CD4-positive, alpha-beta T cell treated with Interleukin-21 for 1 hour (primary cell): Measurements from ENCODE around the gene TMEM80.

Experiments
- DNase-seq: peaks from one replicate; pipeline ENCODE4 v3.0.0-alpha.2; 2020

The TMEM80 gene

GRCh38 chr11:702462-703461, 7.1 kb downstream of the TMEM80 start:
- no peak for DNase-seq

- no peak for DNase-seq
Measured at GRCh38 chr11:703506-703905, 7.9 kb downstream of the TMEM80 start.

GRCh38 chr11:704228-704674, 8.6 kb downstream of the TMEM80 start:
- no peak for DNase-seq

GRCh38 chr11:704781-705645, 9.4 kb downstream of the TMEM80 start:
- DNase-seq = no peak

GRCh38 chr11:705646-706438, 10.2 kb downstream of the TMEM80 start, which contains the start of gene EPS8L2:
Gene EPS8L2 (plus strand): TSS chr11:706231. CDS start chr11:709408, 3,177 bp downstream.
- DNase-seq = no peak

GRCh38 chr11:706439-706956, 10.9 kb downstream of the TMEM80 start:
- DNase-seq = no peak

- no peak for DNase-seq
Measured at GRCh38 chr11:706957-707816, 11.6 kb downstream of the TMEM80 start.

- DNase-seq = no peak
Measured at GRCh38 chr11:707817-708420, 12.3 kb downstream of the TMEM80 start.

- no peak for DNase-seq
Measured at GRCh38 chr11:708511-708910, 12.9 kb downstream of the TMEM80 start.

GRCh38 chr11:709109-709997, 13.7 kb downstream of the TMEM80 start:
- DNase-seq = no peak

- DNase-seq = no peak
Measured at GRCh38 chr11:714436-714835, 18.8 kb downstream of the TMEM80 start.

- no peak for DNase-seq
Measured at GRCh38 chr11:719214-720016, 23.8 kb downstream of the TMEM80 start.

GRCh38 chr11:720017-720641, 24.5 kb downstream of the TMEM80 start:
- no peak for DNase-seq

- DNase-seq = peak; percentile 32
Measured at GRCh38 chr11:720642-721246, 25.1 kb downstream of the TMEM80 start.

GRCh38 chr11:721247-721740, 25.7 kb downstream of the TMEM80 start:
- DNase-seq = no peak

GRCh38 chr11:721741-722345, 26.2 kb downstream of the TMEM80 start:
- DNase-seq = peak; percentile 61

- DNase-seq = no peak
Measured at GRCh38 chr11:722346-722811, 26.8 kb downstream of the TMEM80 start.
